Measurements from ENCODE around the gene PTPRG. TPM values are rescaled to one million over a fixed set of nuclear protein-coding genes. Genes with fewer than 3 reads are reported as not detected.

The PTPRG gene
- total and polyA plus RNA-seq, 2 of the 13 experiments (the other 11 are each of a cell fraction or from before 2014, with no cell fraction given): 8.0 to 25.3 TPM

DNA sequence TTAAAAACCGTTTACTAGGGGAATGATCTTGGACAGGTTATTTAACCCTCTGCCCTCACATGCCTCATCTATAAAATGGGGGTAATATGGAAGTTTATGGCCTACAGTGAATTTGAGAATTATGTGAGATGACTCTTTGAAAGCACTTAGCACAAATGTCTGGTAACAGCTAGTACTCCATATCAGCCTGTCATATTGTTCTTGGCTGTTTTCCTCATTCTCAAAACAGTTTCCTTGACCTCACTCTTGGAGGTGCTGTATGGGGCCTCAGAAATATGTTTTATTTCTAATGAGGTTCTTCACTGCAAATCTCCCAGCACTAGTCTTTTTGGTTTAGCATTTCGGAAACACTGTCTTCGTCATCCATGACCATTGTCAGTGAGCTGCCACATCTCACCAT is 413.8 kb downstream of the PTPRG start:
- POLR2A ChIA-PET: no interaction called here

GRCh38 chr3:61975936-61976335 is 414.6 kb downstream of the PTPRG start:
- H3K4me1 ChIP-seq (ENCODE audit: insufficient read depth, low read length): peaks cover 11% of the 10 kb centered on the region
- no peak overlapping the region for H3K9ac ChIP-seq (ENCODE audit: insufficient read depth, low read depth, low read length)
- no peak overlapping the region for H3K4me2 ChIP-seq (ENCODE audit: low read depth, low read length)
- ATAC-seq (no peak), FAIRE-seq (no peak), DNase-seq (ENCODE audit: low spot score) (no peak)
- no peak overlapping the region for H3K27ac ChIP-seq (ENCODE audit: extremely low read length, insufficient read depth, low read length)
- H4K20me1 ChIP-seq (ENCODE audit: insufficient read depth, low read length): no peaks in the 10 kb centered on the region
- no peaks in the 10 kb centered on the region for H3K79me2 ChIP-seq (ENCODE audit: insufficient read depth, low read length)
- no peak overlapping the region for H3K4me3 ChIP-seq (replicated peaks in 1 of 3; ENCODE audit: insufficient read depth in 1 of 3, low read depth in 2 of 3, low read length in 3 of 3)
- CTCF ChIA-PET (ENCODE audit: low intra/inter-chr PET ratio, low total read pairs): no interaction called here
- BruUV-seq (replicated peaks): no TSS peak
- no peaks in the 10 kb centered on the region for H3K9me3 ChIP-seq (ENCODE audit: low read length)
- POLR2A ChIA-PET: no interaction called here
- no peak overlapping the region for H2AFZ ChIP-seq (ENCODE audit: low read length)
- H3K27me3 ChIP-seq (ENCODE audit: control insufficient read depth in 1 of 2, insufficient read depth in 2 of 2, low read length in 2 of 2): no peaks in the 10 kb centered on the region
- no peak for TF ChIP-seq MYC (CRISPR knock-in tag; IDR thresholded peaks at IDR 0.05; ENCODE audit: borderline replicate concordance)
- TF ChIP-seq ZNF331 (CRISPR knock-in tag; IDR thresholded peaks at IDR 0.05): no peak
- no peak for TF ChIP-seq ZNF207 (IDR thresholded peaks at IDR 0.05; ENCODE audit: borderline replicate concordance)
- no peak for TF ChIP-seq SMYD3 (CRISPR knock-in tag; IDR thresholded peaks at IDR 0.05)
- no peak for TF ChIP-seq ZFY (CRISPR knock-in tag; IDR thresholded peaks at IDR 0.05)
- intact Hi-C loops (cut with micrococcal nuclease; ENCODE audit: unreplicated experiment): no loop called here
- H3K36me3 ChIP-seq (replicated peaks in 1 of 2; ENCODE audit: control insufficient read depth in 1 of 2, insufficient read depth in 2 of 2, low read length in 2 of 2): no peaks in the 10 kb centered on the region
- in situ Hi-C loops (cut with HindIII; ENCODE audit: extremely low pct_ligation_motif_present, low pct_unique_long_range_greater_than_20kb): no loop called here
- WGBS (ENCODE audit: low lambda C conversion rate): 98% methylated on average over 2 of the region's 2 CpGs

More for the DNA sequence above, 413.8 kb downstream of the PTPRG start:
- H3K4me3 ChIP-seq (replicated peaks in 1 of 3; ENCODE audit: insufficient read depth in 1 of 3, low read depth in 2 of 3, low read length in 3 of 3): no peak overlapping the region
- H3K36me3 ChIP-seq (replicated peaks in 1 of 2; ENCODE audit: control insufficient read depth in 1 of 2, insufficient read depth in 2 of 2, low read length in 2 of 2): no peaks in the 10 kb centered on the region
- TF ChIP-seq ZSCAN9 (CRISPR knock-in tag; IDR thresholded peaks at IDR 0.05; ENCODE audit: borderline replicate concordance): no peak
- TF ChIP-seq NFE2L2 (IDR thresholded peaks at IDR 0.05; ENCODE audit: low read length): no peak
- H3K4me2 ChIP-seq (ENCODE audit: low read depth, low read length): no peak overlapping the region
- WGBS (ENCODE audit: low lambda C conversion rate): 93% methylated on average over 3 of the region's 3 CpGs
- no TSS peak for BruUV-seq (replicated peaks)
- peaks cover 11% of the 10 kb centered on the region for H3K4me1 ChIP-seq (ENCODE audit: insufficient read depth, low read length)
- H3K27ac ChIP-seq (ENCODE audit: extremely low read length, insufficient read depth, low read length): no peak overlapping the region
- DNase-seq (ENCODE audit: low spot score) (no peak), FAIRE-seq (no peak), ATAC-seq (no peak)
- CTCF ChIA-PET (ENCODE audit: low intra/inter-chr PET ratio, low total read pairs): no interaction called here
- no peak overlapping the region for H2AFZ ChIP-seq (ENCODE audit: low read length)
- no peak overlapping the region for H3K9ac ChIP-seq (ENCODE audit: insufficient read depth, low read depth, low read length)
- no peaks in the 10 kb centered on the region for H4K20me1 ChIP-seq (ENCODE audit: insufficient read depth, low read length)
- in situ Hi-C loops (cut with HindIII; ENCODE audit: extremely low pct_ligation_motif_present, low pct_unique_long_range_greater_than_20kb): no loop called here
- H3K79me2 ChIP-seq (ENCODE audit: insufficient read depth, low read length): no peaks in the 10 kb centered on the region
- H3K27me3 ChIP-seq (ENCODE audit: control insufficient read depth in 1 of 2, insufficient read depth in 2 of 2, low read length in 2 of 2): no peaks in the 10 kb centered on the region
- intact Hi-C loops (cut with micrococcal nuclease; ENCODE audit: unreplicated experiment): no loop called here
- H3K9me3 ChIP-seq (ENCODE audit: low read length): no peaks in the 10 kb centered on the region

Data from HepG2 (cell line).